HepG2 (cell line): Measurements from ENCODE around the gene PLEKHG5. TPM values are rescaled to one million over a fixed set of nuclear protein-coding genes. Genes with fewer than 3 reads are reported as not detected.
A peak's percentile ranks its signal among the peaks of the same experiment; 100 is the strongest.

Experiments used
- ARNTL ChIP-seq: sonication (generic); formaldehyde crosslinking; IDR thresholded peaks from 2 replicates; pipeline ENCODE4 v1.4.0; 2020; ENCODE audit warnings: mild to moderate bottlenecking, missing genetic modification reagents
- HDAC1 ChIP-seq: sonication (generic); formaldehyde crosslinking; IDR thresholded peaks from 2 replicates; pipeline ENCODE4 v1.5.1; 2020; ENCODE audit warnings: mild to moderate bottlenecking, missing genetic modification reagents
- HNF4G ChIP-seq, 2 experiments: sonication (generic) in 1 of 2; formaldehyde crosslinking in 1 of 2; IDR thresholded peaks; 2 replicates each; pipeline versions ENCODE4 v1.4.0 to v1.6.1; 2011 to 2020; ENCODE audit warnings: borderline replicate concordance in 2 of 2, low read depth in 2 of 2, mild to moderate bottlenecking in 2 of 2, low read length in 1 of 2, missing genetic modification reagents in 1 of 2, moderate library complexity in 1 of 2
- NR2C2 ChIP-seq: sonication (generic); formaldehyde crosslinking; IDR thresholded peaks from 2 replicates; pipeline ENCODE4 v1.4.0; 2020; ENCODE audit warnings: missing genetic modification reagents, mild to moderate bottlenecking, moderate library complexity, borderline replicate concordance
- RFXAP ChIP-seq: sonication (generic); formaldehyde crosslinking; IDR thresholded peaks from 2 replicates; pipeline ENCODE4 v1.4.0; 2020; ENCODE audit warnings: missing genetic modification reagents, borderline replicate concordance
- RXRB ChIP-seq: IDR thresholded peaks from 2 replicates; pipeline ENCODE4 v1.6.1; 2016; ENCODE audit warnings: borderline replicate concordance, missing genetic modification reagents, missing compliant biosample characterization
- SSRP1 ChIP-seq: IDR thresholded peaks from 2 replicates; pipeline ENCODE4 v1.6.1; 2016; ENCODE audit warnings: control low read depth
- TBX2 ChIP-seq: sonication (generic); formaldehyde crosslinking; IDR thresholded peaks from 2 replicates; pipeline ENCODE4 v1.5.0; 2020; ENCODE audit warnings: missing genetic modification reagents, mild to moderate bottlenecking, borderline replicate concordance
- TFDP2 ChIP-seq: sonication (generic); formaldehyde crosslinking; IDR thresholded peaks from 2 replicates; pipeline ENCODE4 v1.4.0; 2020; ENCODE audit warnings: missing genetic modification reagents
- ZNF407 ChIP-seq: sonication (generic); formaldehyde crosslinking; IDR thresholded peaks from one replicate; pipeline ENCODE4 v1.5.1; 2020; ENCODE audit warnings: mild to moderate bottlenecking, missing genetic modification reagents; ENCODE audit errors: not compliant biosample characterization
- ZNF672 ChIP-seq: sonication (generic); formaldehyde crosslinking; IDR thresholded peaks from 2 replicates; pipeline ENCODE4 v1.8.1; 2022; ENCODE audit warnings: missing genetic modification reagents
- ZNF674 ChIP-seq: sonication (generic); formaldehyde crosslinking; IDR thresholded peaks from 2 replicates; pipeline ENCODE4 v1.5.0; 2020; ENCODE audit warnings: low read depth, mild to moderate bottlenecking, missing genetic modification reagents
- ZNF678 ChIP-seq: sonication (generic); formaldehyde crosslinking; IDR thresholded peaks from 2 replicates; pipeline ENCODE4 v1.4.0; 2020; ENCODE audit warnings: mild to moderate bottlenecking, missing genetic modification reagents
- ZNF687 ChIP-seq: sonication (generic); formaldehyde crosslinking; IDR thresholded peaks from 2 replicates; pipeline ENCODE4 v1.5.1; 2020; ENCODE audit warnings: mild to moderate bottlenecking, missing genetic modification reagents, moderate library complexity
- ZSCAN31 ChIP-seq: sonication (generic); formaldehyde crosslinking; IDR thresholded peaks from 2 replicates; pipeline ENCODE4 v1.5.0; 2020; ENCODE audit warnings: low read depth, mild to moderate bottlenecking, missing genetic modification reagents
- polyA plus RNA-seq, 8 experiments: library from polyadenylated mRNA; depleted of rRNA in 3 of 8; stranded (reverse) in 7 of 8; unstranded in 1 of 8; fragments of >200 nt; fragmentation: Illumina TruSeq in 4 of 8; extraction: Trizol in 4 of 8; gene quantifications; 2 replicates each; pipeline versions ENCODE4 v1.2.1 to v1.2.3, GENCODE V29; 2011 to 2016; ENCODE audit warnings: low read depth in 4 of 8, missing spikeins in 1 of 8, mixed read lengths in 1 of 8; ENCODE audit not compliant: insufficient read depth in 1 of 8
- total RNA-seq, 5 experiments: library from RNA; depleted of rRNA; stranded (reverse); fragments of >200 nt; fragmentation: Illumina TruSeq; extraction: Trizol; gene quantifications; 2 replicates each; pipeline ENCODE4 v1.2.3, GENCODE V29; 2016; ENCODE audit warnings: low read depth in 1 of 5

The PLEKHG5 gene
- total and polyA plus RNA-seq, 2 of the 13 experiments (the other 11 are each of a cell fraction or from before 2014, with no cell fraction given): 1.9 to 3.5 TPM

DNA sequence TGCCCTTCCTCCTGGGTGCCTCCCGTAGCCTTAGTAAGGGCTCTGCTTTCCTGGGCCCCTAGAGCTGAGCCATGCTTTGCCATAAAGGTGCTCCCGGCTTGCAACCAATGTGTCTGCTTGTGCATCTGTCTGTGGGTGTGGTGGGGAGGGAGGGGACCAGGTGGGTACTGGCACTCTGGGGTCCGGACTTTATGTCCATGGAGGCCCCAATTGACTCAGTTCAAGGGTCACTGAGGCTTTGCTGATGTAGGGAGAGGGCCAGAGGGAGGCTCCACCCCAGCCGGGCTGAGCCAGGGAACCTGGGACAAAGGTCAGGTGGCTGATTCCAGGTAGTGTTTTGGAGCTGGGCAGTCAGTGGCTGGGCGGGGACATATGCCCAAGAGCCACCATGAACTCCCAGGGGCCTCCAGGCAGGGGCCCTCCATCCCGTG is 40.5 kb downstream of the PLEKHG5 start (continued):
- TF ChIP-seq TFDP2 (CRISPR knock-in tag) (peak; percentile 44; the same call in 1 of the 2 replicates), ZNF407 (CRISPR knock-in tag) (no peak), ZSCAN31 (peak; percentile 41; the same call in 1 of the 2 replicates), RFXAP (0 out of 2 replicates have a peak, but pooled peaks have one; percentile 42), SSRP1 (CRISPR knock-in tag) (no peak), HDAC1 (CRISPR knock-in tag) (peak; percentile 84), ZNF674 (CRISPR knock-in tag) (no peak), ZNF678 (CRISPR knock-in tag) (no peak), NR2C2 (peak; percentile 91), HNF4G (IDR thresholded peaks at IDR 0.05; ENCODE audit: borderline replicate concordance, low read depth, low read length) (peak; percentile 97), HNF4G (CRISPR knock-in tag; IDR thresholded peaks at IDR 0.05; ENCODE audit: borderline replicate concordance, low read depth) (peak; percentile 98), RXRB (CRISPR knock-in tag) (peak; percentile 95), ZNF672 (no peak), ARNTL (peak; percentile 75; the same call in 1 of the 2 replicates), ZNF687 (CRISPR knock-in tag) (peak; percentile 86), TBX2 (CRISPR knock-in tag) (0 out of 2 replicates have a peak, but pooled peaks have one; percentile 43)
